Stimulated activated CD4-positive, alpha-beta T cell treated with anti-CD3 and anti-CD28 coated beads, Interleukin-12 subunit alpha, Interleukin-12 subunit beta, amount 100 ng/mL, for 48 hours (primary cell): ENCODE results near the gene FANCM.

Experiments used
- DNase-seq, 3 donors: peaks; one replicate each; pipeline ENCODE4 v3.0.0-alpha.2; 2020; ENCODE audit warnings: low read depth in 2 of 3, low spot score in 1 of 3

FANCM gene

GRCh38 chr14:45227566-45227965, 91.8 kb downstream of the FANCM start:
- no peak for DNase-seq

GRCh38 chr14:45238988-45239387, 103.3 kb downstream of the FANCM start:
- DNase-seq, result no peak

- DNase-seq, result no peak
These were observed 107.0 kb downstream of the FANCM start for GRCh38 chr14:45242706-45243105.

DNA sequence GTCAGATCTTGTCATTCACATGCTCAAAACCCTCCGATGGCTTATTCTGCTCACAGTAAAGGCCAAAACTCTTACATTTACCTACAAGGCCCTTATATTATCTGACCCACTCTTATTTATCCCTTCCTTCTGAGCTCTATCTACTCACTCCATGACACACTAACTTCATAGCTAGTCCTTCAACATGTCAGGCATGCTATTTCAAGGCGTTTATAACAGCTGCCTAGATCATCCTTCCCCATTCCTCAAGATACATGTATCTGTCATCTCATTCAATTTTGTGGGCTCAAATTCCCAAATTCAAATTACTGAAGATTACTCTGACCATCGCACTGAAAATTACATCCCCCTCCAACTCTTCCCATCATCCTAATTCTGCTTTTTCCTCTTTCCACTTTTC, 110.4 kb downstream of the FANCM start:
- DNase-seq, result no peak

GRCh38 chr14:45246691-45247090, 111.0 kb downstream of the FANCM start:
- DNase-seq, result no peak

- no peak for DNase-seq
These were observed 111.7 kb downstream of the FANCM start for GRCh38 chr14:45247427-45247826.

GRCh38 chr14:45249856-45250575, 114.3 kb downstream of the FANCM start:
- no peak for DNase-seq
